ENCODE measurements around the gene MYT1. TPM values are rescaled to one million over a fixed set of nuclear protein-coding genes. Genes with fewer than 3 reads are reported as not detected.
"Not testable (repeated sequence)": the region's sequence is repeated elsewhere in the genome, so short reads cannot be mapped to it uniquely, and the experiment has no call there.

The MYT1 gene
- total RNA-seq, 2 donors from 2014 or later: 0.19 to 0.22 TPM

- DNase-seq: no peak
- H3K27ac ChIP-seq: no peak overlapping the region
- no peak overlapping the region for H3K4me3 ChIP-seq
- H3K9ac ChIP-seq (ENCODE audit: low read depth in 2 of 2, low read length in 2 of 2): no peak overlapping the region
- no peaks in the 10 kb centered on the region for H3K4me1 ChIP-seq
- intact Hi-C loops (cut with DNase I): no loop called here
- H3K9me3 ChIP-seq: no peaks in the 10 kb centered on the region
- no peaks in the 10 kb centered on the region for H3K27me3 ChIP-seq
- TF ChIP-seq CTCF (IDR thresholded peaks at IDR 0.05): no peak
- no peaks in the 10 kb centered on the region for H3K36me3 ChIP-seq
Observed at GRCh38 chr20:64130271-64130670, 34.0 kb upstream of the MYT1 start.

- Histone ChIP-seq H3K4me1 (no peaks in the 10 kb centered on the region), H3K27ac (no peak overlapping the region), H3K9me3 (no peaks in the 10 kb centered on the region), H3K27me3 (no peaks in the 10 kb centered on the region), H3K4me3 (no peak overlapping the region), H3K36me3 (no peaks in the 10 kb centered on the region), H3K9ac (ENCODE audit: low read depth in 2 of 2, low read length in 2 of 2) (no peak overlapping the region)
- no peak for DNase-seq
- no peak for TF ChIP-seq CTCF (IDR thresholded peaks at IDR 0.05)
- intact Hi-C loops (cut with DNase I): no loop called here
Observed at GRCh38 chr20:64130876-64131275, 33.4 kb upstream of the MYT1 start.

GRCh38 chr20:64131406-64131805 is 32.8 kb upstream of the MYT1 start:
- peak; percentile 28 for DNase-seq
- Histone ChIP-seq H3K27me3 (no peaks in the 10 kb centered on the region), H3K9me3 (no peaks in the 10 kb centered on the region)

GRCh38 chr20:64133951-64134407 is 30.3 kb upstream of the MYT1 start:
- DNase-seq: no peak
- Histone ChIP-seq H3K9ac (ENCODE audit: low read depth in 2 of 2, low read length in 2 of 2) (no peak overlapping the region), H3K9me3 (no peaks in the 10 kb centered on the region), H3K27ac (no peak overlapping the region), H3K4me3 (no peak overlapping the region), H3K4me1 (no peaks in the 10 kb centered on the region), H3K27me3 (no peaks in the 10 kb centered on the region), H3K36me3 (no peaks in the 10 kb centered on the region)
- no peak for TF ChIP-seq CTCF (IDR thresholded peaks at IDR 0.05)
- intact Hi-C loops (cut with DNase I): no loop called here

More at GRCh38 chr20:64131406-64131805, 32.8 kb upstream of the MYT1 start:
- intact Hi-C loops (cut with DNase I): no loop called here
- no peak for TF ChIP-seq CTCF (IDR thresholded peaks at IDR 0.05)
- Histone ChIP-seq H3K4me1 (no peaks in the 10 kb centered on the region), H3K27ac (no peak overlapping the region), H3K36me3 (no peaks in the 10 kb centered on the region), H3K9ac (ENCODE audit: low read depth in 2 of 2, low read length in 2 of 2) (no peak overlapping the region), H3K4me3 (no peak overlapping the region)

- DNase-seq, H3K4me1 ChIP-seq, H3K36me3 ChIP-seq: not testable (repeated sequence)
Observed at GRCh38 chr20:64134744-64135143, 29.5 kb upstream of the MYT1 start.

GRCh38 chr20:64136004-64136710 is 28.1 kb upstream of the MYT1 start:
- no peak for DNase-seq
- Histone ChIP-seq H3K4me1 (no peaks in the 10 kb centered on the region), H3K9me3 (no peaks in the 10 kb centered on the region), H3K27ac (no peak overlapping the region), H3K4me3 (no peak overlapping the region), H3K9ac (ENCODE audit: low read depth in 2 of 2, low read length in 2 of 2) (no peak overlapping the region), H3K36me3 (no peaks in the 10 kb centered on the region), H3K27me3 (no peaks in the 10 kb centered on the region)
- intact Hi-C loops (cut with DNase I): no loop called here
- TF ChIP-seq CTCF (IDR thresholded peaks at IDR 0.05): no peak

More at GRCh38 chr20:64134744-64135143, 29.5 kb upstream of the MYT1 start:
- H3K27me3 ChIP-seq; H3K9me3 ChIP-seq; intact Hi-C loops (cut with DNase I); H3K4me3 ChIP-seq; H3K27ac ChIP-seq; H3K9ac ChIP-seq (ENCODE audit: low read depth in 2 of 2, low read length in 2 of 2): not testable (repeated sequence)

Measured in colonic mucosa (tissue), 4 donors.